ENCODE measurements around the gene TFB2M.
"Not testable (repeated sequence)": the region's sequence is repeated elsewhere in the genome, so short reads cannot be mapped to it uniquely, and the experiment has no call there.

TFB2M gene

GRCh38 chr1:246582301-246583055 is 16.4 kb upstream of the TFB2M start:
- DNase-seq = no peak

DNA sequence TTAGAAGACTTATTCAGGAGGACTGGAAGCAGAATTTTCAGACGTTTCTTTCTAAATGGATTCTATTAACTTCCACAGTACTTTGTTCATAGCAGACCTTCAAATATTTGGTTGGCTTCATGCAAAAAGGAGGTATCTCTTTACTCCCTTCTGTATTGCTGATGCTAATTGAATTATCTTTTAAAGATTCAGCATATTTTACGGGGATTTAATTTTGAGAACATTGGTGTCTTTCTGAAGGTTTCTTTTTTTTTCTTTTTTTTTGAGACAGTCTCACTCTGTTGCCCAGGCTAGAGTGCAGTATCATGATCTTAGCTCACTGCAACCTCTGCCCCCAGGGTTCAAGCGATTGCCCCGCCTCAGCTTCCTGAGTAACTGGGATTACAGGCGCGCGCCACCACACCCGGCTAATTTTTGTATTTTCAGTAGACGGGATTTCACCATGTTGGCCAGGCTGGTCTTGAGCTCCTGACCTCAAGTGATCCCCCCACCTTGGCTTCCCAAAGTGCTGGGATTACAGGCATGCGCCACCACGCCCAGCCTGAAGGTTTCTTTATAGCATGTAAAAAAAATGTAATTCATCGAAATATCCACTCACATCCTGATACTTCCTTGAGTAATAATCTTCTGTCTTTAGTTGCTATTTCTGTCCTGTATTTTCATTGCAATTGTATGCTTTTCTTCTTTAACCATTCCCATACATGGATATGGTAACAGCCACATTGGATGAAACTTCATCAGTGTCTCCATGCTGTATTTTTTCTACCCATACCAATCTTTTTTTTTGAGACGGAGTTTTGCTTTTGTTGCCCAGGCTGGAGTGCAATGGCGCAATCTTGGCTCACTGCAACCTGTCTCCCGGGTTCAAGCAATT is 14.7 kb upstream of the TFB2M start:
- DNase-seq = no peak

- DNase-seq = no peak
These were observed 13.8 kb upstream of the TFB2M start for GRCh38 chr1:246579818-246580217.

DNA sequence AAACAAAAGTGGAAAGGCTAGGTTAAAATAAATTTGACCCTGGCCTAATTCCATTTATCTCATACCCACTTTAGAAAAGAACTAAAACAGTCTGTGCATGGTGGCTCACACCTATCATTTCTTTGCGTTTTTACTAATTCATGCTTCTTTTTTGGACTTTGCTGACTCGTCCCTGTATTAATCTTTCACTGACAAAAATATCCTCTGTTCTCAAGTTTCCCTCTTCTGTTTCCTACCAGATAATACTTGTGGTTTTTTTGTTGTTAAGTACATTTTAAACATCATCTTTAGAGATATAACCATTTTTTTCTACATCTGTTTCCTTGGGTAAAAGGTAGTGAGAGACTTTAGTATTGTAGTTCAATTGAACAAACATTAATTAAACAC is 11.7 kb upstream of the TFB2M start:
- DNase-seq = no peak

DNA sequence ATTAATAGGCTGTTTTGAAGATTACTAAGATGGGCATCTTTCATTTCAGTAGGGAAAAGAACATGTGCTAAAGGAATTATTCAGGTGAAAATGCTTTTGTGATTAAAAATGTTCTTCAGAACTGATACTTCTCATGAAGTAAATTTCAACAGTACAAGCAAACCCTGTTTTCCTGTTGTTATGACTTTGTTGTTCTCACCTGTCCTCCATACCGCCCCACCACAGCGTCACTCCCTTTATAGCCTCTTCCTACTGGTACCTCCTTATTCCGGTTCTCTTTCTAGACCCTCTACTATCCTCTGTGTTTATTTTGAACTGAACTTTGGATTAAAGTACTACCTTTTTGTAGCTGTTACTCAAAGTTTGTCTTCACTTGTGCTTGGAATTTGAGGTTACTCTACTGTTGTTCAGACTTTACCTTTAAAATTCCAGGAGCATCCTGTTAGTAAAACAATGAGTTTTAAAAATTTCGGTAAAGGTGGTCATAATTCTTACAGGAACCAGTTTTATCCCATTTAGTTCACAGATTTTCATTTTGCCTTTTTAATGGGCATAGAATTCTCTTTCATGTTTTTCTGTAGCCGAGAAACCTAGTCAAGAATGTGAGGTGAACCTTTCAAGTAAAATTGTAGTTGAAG is 11.1 kb upstream of the TFB2M start:
- DNase-seq = peak; percentile 22

GRCh38 chr1:246576709-246577032 is 10.6 kb upstream of the TFB2M start:
- DNase-seq = no peak

GRCh38 chr1:246573491-246573890 is 7.4 kb upstream of the TFB2M start:
- DNase-seq = no peak

DNA sequence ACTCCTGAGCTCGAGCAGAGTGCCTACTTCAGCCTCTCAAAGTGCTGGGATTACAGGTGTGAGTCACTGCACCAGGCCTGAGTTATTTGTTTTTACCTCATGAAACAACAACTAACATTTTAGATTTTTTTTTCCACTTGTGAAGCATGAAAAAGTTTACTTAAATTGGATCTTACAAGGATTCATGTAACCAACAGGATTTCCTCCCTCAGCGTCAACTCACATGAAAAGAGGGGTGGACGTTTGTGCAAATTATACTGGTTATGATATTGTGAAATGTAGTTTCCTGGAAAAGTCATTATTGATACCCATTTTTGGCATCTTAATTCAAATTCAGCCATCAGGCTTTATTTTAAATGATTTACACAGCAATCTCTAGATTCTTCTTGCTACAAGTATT is 6.7 kb upstream of the TFB2M start:
- DNase-seq = no peak

DNA sequence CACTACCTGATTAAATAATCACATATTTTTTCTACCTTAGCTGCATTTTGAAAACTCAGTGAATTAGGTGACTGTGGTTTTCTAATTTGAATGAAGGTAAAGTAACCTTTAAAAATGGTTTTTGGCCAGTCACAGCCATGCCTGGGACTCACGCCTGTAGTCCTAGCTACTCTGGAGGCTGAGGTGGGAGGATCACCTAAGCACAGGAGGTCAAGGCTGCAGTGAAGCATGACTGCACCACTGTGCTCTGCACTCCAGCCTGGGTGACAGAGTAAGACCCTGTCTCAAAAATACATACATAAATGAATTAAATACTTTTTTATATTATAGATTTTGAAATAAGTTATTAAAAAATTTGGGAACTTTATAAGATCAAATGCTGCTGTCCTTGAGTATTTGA is 5.9 kb upstream of the TFB2M start:
- no peak for DNase-seq

DNA sequence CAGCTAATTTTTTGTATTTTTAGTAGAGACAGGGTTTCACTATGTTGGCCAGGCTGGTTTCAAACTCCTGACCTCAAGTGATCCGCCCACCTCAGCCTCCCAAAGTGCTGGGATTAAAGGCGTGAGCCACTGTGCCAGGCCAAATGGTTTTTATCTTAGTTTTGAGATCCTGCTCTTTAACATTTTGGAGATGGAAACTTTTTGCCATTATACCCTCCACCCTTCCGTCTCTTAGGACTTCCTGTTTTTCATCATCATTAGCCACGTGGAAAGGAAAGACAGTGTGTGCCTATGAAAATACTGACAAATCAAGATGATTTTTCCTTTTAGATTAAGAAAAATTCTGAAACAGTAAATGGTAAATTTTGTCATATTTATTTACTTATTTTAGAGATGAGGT is 5.2 kb upstream of the TFB2M start:
- peak; percentile 11 for DNase-seq

GRCh38 chr1:246569248-246570238 is 3.5 kb upstream of the TFB2M start:
- peak; percentile 20 for DNase-seq

DNA sequence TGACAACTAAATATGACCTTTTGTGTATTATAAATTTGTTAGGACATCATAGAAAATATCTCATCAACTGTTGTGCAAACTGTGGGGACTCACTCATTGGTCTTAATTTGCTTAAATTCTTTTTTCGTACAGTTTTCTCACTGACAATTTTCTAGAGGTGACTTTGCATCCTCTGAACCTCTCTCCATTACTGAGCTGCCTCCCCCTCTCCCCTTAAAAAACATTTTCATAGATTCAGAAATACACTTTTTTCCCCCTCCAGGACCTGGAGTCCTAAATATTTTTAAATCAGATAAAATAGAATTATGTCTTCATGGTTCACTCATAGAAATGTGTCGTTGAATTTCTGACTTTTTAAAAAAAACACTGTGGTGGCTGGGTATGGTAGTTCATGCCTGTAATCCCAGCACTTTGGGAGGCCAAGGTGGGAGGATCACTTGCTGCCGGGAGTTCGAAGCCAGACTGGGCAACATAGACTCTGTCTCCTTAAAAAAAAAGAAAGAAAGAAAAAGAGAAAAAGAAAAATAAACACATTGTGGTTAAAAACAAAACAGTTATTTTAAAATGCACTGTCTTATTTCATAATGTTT is 1.7 kb upstream of the TFB2M start:
- no peak for DNase-seq

- DNase-seq = no peak
These were observed 968 bp upstream of the TFB2M start for GRCh38 chr1:246566813-246567645.

DNA sequence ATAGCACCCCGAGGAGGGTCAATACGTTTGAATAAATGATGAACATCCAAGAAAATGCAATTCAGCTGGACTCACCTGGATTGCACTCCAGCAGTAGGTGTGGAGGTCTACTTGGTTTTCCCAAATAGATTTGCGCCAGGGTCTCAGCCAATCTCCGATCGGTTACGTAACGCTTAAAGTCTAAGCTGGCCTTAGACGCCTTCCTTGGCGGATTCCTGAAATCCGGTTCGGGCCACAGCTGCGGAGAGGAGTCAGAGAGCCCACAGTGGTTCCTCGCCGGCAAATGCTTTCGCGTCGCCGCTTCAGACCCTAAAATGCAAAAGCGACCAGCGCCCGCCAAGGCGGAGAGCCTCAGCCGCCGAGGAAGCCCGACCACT is 322 bp downstream of the TFB2M start:
- DNase-seq = no peak

DNA sequence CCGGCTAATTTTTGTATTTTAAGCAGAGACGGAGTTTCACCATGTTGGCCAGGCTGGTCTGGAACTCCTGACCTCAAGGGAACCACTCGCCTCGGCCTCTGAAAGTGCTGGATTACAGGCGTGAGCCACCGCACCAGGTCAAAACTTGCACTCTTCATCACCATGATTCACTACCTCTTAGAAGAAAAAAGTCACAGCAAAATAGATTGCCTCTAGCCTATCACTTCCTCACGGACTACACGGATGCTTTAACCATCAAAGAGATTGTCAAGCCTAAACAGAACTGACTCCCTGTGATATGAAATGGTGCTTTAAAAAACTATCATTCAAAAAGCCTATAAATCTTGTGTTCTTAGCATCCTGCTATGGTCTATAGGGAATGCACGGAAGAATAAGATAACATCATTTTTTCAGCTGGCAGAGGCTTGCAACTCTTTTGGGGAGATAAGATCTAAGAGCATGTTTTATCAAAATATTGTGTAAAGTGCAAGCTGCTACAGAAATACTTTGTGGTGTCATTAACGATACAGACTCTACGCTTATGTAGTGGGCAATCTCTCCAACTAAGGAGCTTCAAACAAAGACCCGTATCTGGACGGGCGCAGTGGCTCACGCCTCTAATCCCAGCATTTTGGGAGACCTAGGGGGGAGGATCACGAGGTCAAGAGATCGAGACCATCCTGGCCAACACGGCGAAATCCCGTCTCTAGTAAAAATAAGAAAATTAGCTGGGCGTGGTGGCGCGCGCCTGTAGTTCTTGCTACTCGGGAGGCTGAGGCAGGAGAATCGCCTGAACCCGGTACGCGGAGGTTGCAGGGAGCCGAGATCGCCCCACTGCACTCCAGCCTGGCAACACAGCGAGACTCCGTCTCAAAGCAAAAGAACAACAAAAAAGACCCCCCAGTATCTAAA is 966 bp downstream of the TFB2M start:
- peak; percentile 15 for DNase-seq

DNA sequence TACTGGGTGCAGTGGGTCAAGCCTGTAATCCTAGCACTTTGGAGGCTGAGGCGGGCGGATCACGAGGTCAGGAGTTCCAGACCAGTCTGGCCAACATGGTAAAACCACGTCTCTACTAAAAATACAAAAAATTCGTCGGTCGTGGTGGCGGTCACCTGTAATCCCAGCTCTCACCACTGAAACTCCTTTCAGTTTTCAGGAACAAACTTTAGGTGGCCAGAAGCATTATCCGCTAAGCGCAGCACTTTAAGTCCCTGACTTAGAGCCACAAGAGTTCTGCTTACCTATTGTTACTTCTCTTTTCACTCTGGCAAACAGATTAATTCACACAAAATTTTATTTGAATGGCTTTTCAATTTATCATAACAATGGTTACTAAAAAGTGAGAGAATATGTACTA is 5.2 kb downstream of the TFB2M start:
- not testable (repeated sequence) for DNase-seq

- no peak for DNase-seq
These were observed 6.8 kb downstream of the TFB2M start for GRCh38 chr1:246559310-246559709.

GRCh38 chr1:246558041-246558440 is 8.0 kb downstream of the TFB2M start:
- DNase-seq = no peak

DNA sequence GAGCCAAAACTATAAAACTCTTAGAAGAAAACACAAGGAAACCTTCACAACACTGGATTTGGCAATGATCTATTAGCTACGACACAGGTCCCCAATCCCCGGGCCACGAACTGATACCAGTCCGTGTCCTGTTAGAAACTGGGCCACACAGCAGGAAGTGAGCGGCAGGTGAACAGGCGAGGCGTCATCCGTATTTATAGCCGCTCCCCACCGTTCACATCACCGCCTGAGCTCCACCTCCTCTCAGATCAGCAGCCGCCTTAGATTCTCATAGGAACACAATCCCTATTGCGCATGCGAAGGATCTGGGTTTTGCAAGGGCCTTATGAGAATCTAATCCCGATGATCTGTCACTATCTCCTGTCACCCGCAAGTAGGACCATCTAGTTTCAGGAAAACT is 11.9 kb downstream of the TFB2M start:
- DNase-seq = no peak

GRCh38 chr1:246552110-246552509 is 14.0 kb downstream of the TFB2M start:
- DNase-seq = no peak

Measured in stimulated activated CD4-positive, alpha-beta T cell treated with anti-CD3 and anti-CD28 coated beads, Interleukin-15, amount 100 ng/mL, for 24 hours (primary cell).